Natural killer cell (primary cell): ENCODE results near the gene AP3S1. TPM values are rescaled to one million over a fixed set of nuclear protein-coding genes. Genes with fewer than 3 reads are reported as not detected.
"Not testable (repeated sequence)": the region's sequence is repeated elsewhere in the genome, so short reads cannot be mapped to it uniquely, and the experiment has no call there.

Source experiments
- ATAC-seq, 3 donors: fragments of 150-1000 bp in 2 of 3; fragments of 200-7000 bp in 1 of 3; cut with Tn5 transposase; 1 replicate in 1 of 3; 2 replicates in 2 of 3; pipeline ENCODE4 v1.10.0; 2021; ENCODE audit warnings: mild to moderate bottlenecking in 2 of 3, moderate library complexity in 2 of 3
- DNase-seq, 2 donors: peaks; one replicate each; pipeline versions ENCODE4 v3.0.0 to v3.0.0-alpha.2; 2013 to 2021; ENCODE audit warnings: mixed read lengths in 1 of 2
- H3K27ac ChIP-seq: one replicate; pipeline ENCODE4 v1.5.1; 2013; ENCODE audit warnings: mild to moderate bottlenecking, low read length
- H3K27me3 ChIP-seq: one replicate; pipeline ENCODE4 v1.6.1; 2013; ENCODE audit warnings: low read length; ENCODE audit not compliant: control insufficient read depth, insufficient read depth
- H3K36me3 ChIP-seq: one replicate; pipeline ENCODE4 v1.6.1; 2013; ENCODE audit warnings: low read length; ENCODE audit not compliant: control insufficient read depth, insufficient read depth
- H3K4me1 ChIP-seq: one replicate; pipeline ENCODE4 v1.6.1; 2013; ENCODE audit warnings: low read length; ENCODE audit not compliant: control insufficient read depth, insufficient read depth
- H3K4me3 ChIP-seq: one replicate; pipeline ENCODE4 v1.5.1; 2013; ENCODE audit warnings: low read length
- H3K9me3 ChIP-seq: one replicate; pipeline ENCODE4 v1.6.1; 2013; ENCODE audit warnings: low read length; ENCODE audit not compliant: control insufficient read depth, insufficient read depth
- H3K27ac Mint-ChIP-seq, 2 donors: one replicate each; pipeline ENCODE4 v1.8.0; 2022; ENCODE audit warnings: mild to moderate bottlenecking in 2 of 2, mixed read lengths in 2 of 2, moderate library complexity in 1 of 2
- H3K27me3 Mint-ChIP-seq, 2 donors: one replicate each; pipeline ENCODE4 v1.8.0; 2022; ENCODE audit warnings: low read depth in 2 of 2, mixed read lengths in 2 of 2
- H3K36me3 Mint-ChIP-seq: one replicate; pipeline ENCODE4 v1.8.0; 2022; ENCODE audit warnings: mixed read lengths
- H3K4me1 Mint-ChIP-seq, 2 donors: one replicate each; pipeline ENCODE4 v1.8.0; 2022; ENCODE audit warnings: mixed read lengths in 2 of 2
- H3K4me3 Mint-ChIP-seq: one replicate; pipeline ENCODE4 v1.8.0; 2022; ENCODE audit warnings: mild to moderate bottlenecking, moderate library complexity, mixed read lengths
- H3K9me3 Mint-ChIP-seq, 2 donors: one replicate each; pipeline ENCODE4 v1.8.0; 2022; ENCODE audit warnings: mixed read lengths in 2 of 2
- WGBS: methylation state at CpG from one replicate; pipeline ENCODE4 v1.1.7; 2013; ENCODE audit warnings: missing lambda C conversion rate; ENCODE audit not compliant: insufficient coverage; 5-methylcytosine and 5-hydroxymethylcytosine counted together
- intact Hi-C: fragments of 100-400 bp; cut with micrococcal nuclease; formaldehyde crosslinking; loops from one replicate; pipeline ENCODE4 v1.14.2; 2022
- total RNA-seq, 4 donors: library from RNA; stranded (reverse); fragments of 120-200 nt in 1 of 4; gene quantifications; one replicate each; pipeline versions ENCODE4 v1.2.3 to v1.2.4, GENCODE V29; 2013 to 2022
- TF ChIP-seq, protein P1 (sequence below): fragments of 200-600 bp; IDR thresholded peaks from one replicate; pipeline ENCODE4 v1.8.0; 2022; ENCODE audit warnings: antibody characterized with exemption

Gene AP3S1
- total RNA-seq, 3 donors from 2014 or later (not counting 1 experiment from before 2014, with no cell fraction given) = 35.5 to 57.9 (median 37.1) TPM

DNA sequence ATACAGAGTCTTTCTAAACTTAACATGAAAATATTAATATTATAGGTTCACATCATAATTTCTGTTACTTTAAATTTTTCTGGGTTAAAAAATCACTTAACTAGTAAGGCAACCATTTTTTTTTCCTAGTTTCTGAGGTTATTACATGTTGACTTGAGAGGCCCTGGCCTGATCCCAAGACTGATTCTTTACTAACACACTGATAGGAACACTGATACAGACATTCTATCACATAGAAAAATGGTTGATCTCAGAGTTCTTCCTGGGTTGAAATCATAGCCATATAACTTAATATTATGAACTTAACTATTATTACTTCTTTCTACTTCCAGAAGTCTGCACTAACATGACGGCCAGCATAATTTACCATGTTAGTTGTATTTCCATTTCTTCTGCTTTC, 43.0 kb downstream of the AP3S1 start:
- Mint-ChIP-seq H3K9me3 (no peaks in the 10 kb centered on the region), H3K36me3 (no peaks in the 10 kb centered on the region), H3K4me1 (peaks cover 12 to 20% of the 10 kb centered on the region in 2 donors), H3K27me3 (no peaks in the 10 kb centered on the region), H3K4me3 (no peak overlapping the region), H3K27ac (no peak overlapping the region)
- 78% methylated on average over 1 of the region's 1 CpG for WGBS
- no peak for DNase-seq
- no peak overlapping the region for H3K4me3 ChIP-seq
- no peaks in the 10 kb centered on the region for H3K27me3 ChIP-seq
- TF ChIP-seq, protein P1, sequence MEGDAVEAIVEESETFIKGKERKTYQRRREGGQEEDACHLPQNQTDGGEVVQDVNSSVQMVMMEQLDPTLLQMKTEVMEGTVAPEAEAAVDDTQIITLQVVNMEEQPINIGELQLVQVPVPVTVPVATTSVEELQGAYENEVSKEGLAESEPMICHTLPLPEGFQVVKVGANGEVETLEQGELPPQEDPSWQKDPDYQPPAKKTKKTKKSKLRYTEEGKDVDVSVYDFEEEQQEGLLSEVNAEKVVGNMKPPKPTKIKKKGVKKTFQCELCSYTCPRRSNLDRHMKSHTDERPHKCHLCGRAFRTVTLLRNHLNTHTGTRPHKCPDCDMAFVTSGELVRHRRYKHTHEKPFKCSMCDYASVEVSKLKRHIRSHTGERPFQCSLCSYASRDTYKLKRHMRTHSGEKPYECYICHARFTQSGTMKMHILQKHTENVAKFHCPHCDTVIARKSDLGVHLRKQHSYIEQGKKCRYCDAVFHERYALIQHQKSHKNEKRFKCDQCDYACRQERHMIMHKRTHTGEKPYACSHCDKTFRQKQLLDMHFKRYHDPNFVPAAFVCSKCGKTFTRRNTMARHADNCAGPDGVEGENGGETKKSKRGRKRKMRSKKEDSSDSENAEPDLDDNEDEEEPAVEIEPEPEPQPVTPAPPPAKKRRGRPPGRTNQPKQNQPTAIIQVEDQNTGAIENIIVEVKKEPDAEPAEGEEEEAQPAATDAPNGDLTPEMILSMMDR = no peak
- H3K9me3 ChIP-seq = no peaks in the 10 kb centered on the region
- no peaks in the 10 kb centered on the region for H3K4me1 ChIP-seq
- ATAC-seq = no peak
- no peaks in the 10 kb centered on the region for H3K36me3 ChIP-seq
- intact Hi-C loops = no loop called here
- no peak overlapping the region for H3K27ac ChIP-seq

DNA sequence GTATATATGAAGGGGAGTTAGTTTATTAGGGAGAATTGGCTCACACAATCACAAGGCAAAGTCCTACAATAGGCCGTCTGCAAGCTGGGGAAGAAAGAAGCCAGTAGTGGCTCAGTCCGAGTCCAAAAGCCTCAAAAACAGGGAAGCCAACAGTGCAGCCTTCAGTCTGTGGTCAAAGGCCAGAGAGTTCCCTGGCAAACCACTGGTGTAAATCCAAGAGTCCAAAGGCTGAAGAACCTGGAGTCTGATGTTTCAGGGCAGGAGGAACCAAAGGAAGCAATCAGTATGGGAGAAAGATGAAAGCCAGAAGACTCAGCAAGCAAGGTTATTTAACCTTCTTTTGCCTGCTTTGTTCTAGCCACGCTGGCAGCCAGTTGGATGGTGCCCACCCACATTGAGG, 43.5 kb downstream of the AP3S1 start:
- H3K36me3 ChIP-seq, DNase-seq, H3K27me3 ChIP-seq, H3K4me1 ChIP-seq, H3K36me3 Mint-ChIP-seq, H3K27ac Mint-ChIP-seq, H3K9me3 Mint-ChIP-seq, H3K27ac ChIP-seq, intact Hi-C loops, ATAC-seq, H3K9me3 ChIP-seq, H3K4me3 Mint-ChIP-seq, H3K4me3 ChIP-seq, H3K27me3 Mint-ChIP-seq: not testable (repeated sequence)
- peaks cover 12 to 16% of the 10 kb centered on the region in 2 donors for H3K4me1 Mint-ChIP-seq
- 90% methylated on average over 3 of the region's 3 CpGs for WGBS

DNA sequence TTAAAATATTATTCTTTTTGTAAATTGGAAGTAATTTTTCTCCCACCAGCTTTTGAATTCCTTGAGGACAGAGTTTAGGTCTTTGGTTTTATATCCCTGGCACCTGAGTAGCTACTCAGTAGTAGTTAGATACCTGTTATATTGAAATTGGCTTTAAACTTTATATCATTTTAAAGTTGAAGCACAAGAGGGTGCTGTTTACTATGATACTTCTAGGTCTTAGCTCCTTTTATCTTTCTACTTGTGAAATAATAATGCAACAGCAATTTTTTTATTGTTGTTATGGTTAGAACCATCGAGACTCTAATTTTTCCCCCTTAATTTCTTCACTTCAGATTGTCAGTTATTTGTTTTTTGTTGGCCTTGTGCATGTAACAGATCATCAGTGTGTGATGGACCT, 46.3 kb downstream of the AP3S1 start:
- intact Hi-C loops = no loop called here
- Mint-ChIP-seq H3K4me3 (no peak overlapping the region), H3K4me1 (peaks cover 0 to 6% of the 10 kb centered on the region in 2 donors), H3K27me3 (no peaks in the 10 kb centered on the region), H3K27ac (no peak overlapping the region), H3K36me3 (no peaks in the 10 kb centered on the region), H3K9me3 (no peaks in the 10 kb centered on the region)
- H3K9me3 ChIP-seq = no peaks in the 10 kb centered on the region
- H3K4me3 ChIP-seq = no peak overlapping the region
- no peak overlapping the region for H3K27ac ChIP-seq
- H3K36me3 ChIP-seq = no peaks in the 10 kb centered on the region
- H3K27me3 ChIP-seq = no peaks in the 10 kb centered on the region
- TF ChIP-seq, protein P1 = no peak
- H3K4me1 ChIP-seq = no peaks in the 10 kb centered on the region
- ATAC-seq = no peak
- DNase-seq = peak in 1 of 2 donors; percentile 3
- WGBS = no CpG with 5 or more reads among the region's 1 CpG

DNA sequence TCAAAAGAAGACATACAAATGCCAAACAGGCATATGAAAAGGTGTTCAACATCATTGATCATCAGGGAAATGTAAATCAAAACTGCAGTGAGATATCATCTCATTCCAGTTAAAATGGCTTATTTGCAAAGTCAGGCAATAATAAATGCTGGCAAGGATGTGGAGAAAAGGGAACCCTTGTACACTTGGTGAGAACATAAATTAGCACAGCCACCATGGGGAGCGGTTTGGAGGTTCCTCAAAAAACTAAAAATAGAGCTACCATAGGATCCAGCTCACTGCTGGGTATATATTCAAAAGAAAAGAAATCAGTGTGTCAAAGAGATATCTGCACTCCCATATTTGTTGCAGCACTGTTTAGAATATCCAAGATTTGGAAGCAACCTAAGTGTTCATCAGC, 50.3 kb downstream of the AP3S1 start:
- DNase-seq = no peak
- H3K27me3 ChIP-seq = no peaks in the 10 kb centered on the region
- Mint-ChIP-seq H3K9me3 (no peaks in the 10 kb centered on the region), H3K4me3 (no peak overlapping the region), H3K27me3 (no peaks in the 10 kb centered on the region), H3K36me3 (no peaks in the 10 kb centered on the region), H3K27ac (no peak overlapping the region), H3K4me1 (peaks cover 0 to 6% of the 10 kb centered on the region in 2 donors)
- ATAC-seq = no peak
- no peaks in the 10 kb centered on the region for H3K36me3 ChIP-seq
- intact Hi-C loops = no loop called here
- no CpG with 5 or more reads among the region's 1 CpG for WGBS
- no peak overlapping the region for H3K4me3 ChIP-seq
- no peaks in the 10 kb centered on the region for H3K9me3 ChIP-seq
- TF ChIP-seq, protein P1 = no peak
- H3K27ac ChIP-seq = no peak overlapping the region
- H3K4me1 ChIP-seq = no peaks in the 10 kb centered on the region
